ENCODE measurements around the gene FARSA. TPM values are rescaled to one million over a fixed set of nuclear protein-coding genes. Genes with fewer than 3 reads are reported as not detected.

FARSA gene
- total RNA-seq, 4 donors from 2014 or later: 40.7 to 68.8 (median 62.3) TPM

DNA sequence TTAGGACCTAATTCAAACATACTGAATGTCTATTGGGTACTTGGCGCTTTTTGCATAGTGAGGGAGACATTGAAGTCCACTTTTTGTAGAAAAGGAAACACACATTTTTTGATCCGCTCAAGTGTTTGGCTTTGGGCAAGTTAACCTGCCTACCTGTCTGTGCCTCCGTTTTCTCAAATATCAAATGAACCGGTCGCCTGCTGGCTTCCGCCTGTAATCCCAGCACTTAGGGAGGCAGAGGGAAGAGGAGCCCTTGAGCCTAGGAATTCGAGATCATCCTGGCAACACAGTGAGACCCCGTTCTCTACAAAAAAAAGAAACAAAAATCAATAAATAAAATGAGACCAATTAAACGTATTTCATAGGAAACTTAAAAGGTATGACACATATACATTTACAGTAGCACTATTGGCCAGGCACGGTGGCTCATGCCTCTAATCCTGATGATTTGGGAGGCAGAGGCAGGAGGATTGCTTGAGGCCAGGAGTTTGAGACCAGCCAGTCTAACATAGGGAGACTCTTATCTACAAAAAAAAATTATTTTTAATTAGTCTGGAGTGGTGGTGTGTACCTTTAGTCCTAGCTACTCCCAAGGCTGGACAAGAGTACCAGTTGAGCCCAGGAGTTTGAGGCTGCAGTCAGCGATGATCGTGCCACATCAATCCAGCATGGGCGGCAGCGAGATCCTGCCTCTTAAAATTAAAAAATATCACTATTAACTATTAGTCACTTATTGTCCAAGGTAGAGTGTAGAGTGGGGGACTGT, 13.4 kb upstream of the FARSA start:
- intact Hi-C loops (cut with DNase I; ENCODE audit: low total_unique reads) (loop anchor here (1.0 to 10.0 kb wide), 2 partner anchors 18 to 898 kb away; no protein-coding TSS in a partner anchor), in situ Hi-C loops (cut with MboI; ENCODE audit: low sequenced_read_pairs in 4 of 4) (no loop called here)
- Histone ChIP-seq H3K27ac (peak overlapping the region; percentile 96 to 99 (median 98)), H3K36me3 (peaks cover 0 to 69% of the 10 kb centered on the region in 2 donors), H3K9me3 (no peaks in the 10 kb centered on the region), H3K27me3 (no peaks in the 10 kb centered on the region), H3K4me3 (peak overlapping the region; percentile 65 to 94 (median 85)), H3K4me1 (peaks cover 30 to 34% of the 10 kb centered on the region in 2 donors)
- no peak for ATAC-seq
- DNase-seq: no peak
- TF ChIP-seq POLR2A (IDR thresholded peaks at IDR 0.05): no peak
- TF ChIP-seq, protein P1, sequence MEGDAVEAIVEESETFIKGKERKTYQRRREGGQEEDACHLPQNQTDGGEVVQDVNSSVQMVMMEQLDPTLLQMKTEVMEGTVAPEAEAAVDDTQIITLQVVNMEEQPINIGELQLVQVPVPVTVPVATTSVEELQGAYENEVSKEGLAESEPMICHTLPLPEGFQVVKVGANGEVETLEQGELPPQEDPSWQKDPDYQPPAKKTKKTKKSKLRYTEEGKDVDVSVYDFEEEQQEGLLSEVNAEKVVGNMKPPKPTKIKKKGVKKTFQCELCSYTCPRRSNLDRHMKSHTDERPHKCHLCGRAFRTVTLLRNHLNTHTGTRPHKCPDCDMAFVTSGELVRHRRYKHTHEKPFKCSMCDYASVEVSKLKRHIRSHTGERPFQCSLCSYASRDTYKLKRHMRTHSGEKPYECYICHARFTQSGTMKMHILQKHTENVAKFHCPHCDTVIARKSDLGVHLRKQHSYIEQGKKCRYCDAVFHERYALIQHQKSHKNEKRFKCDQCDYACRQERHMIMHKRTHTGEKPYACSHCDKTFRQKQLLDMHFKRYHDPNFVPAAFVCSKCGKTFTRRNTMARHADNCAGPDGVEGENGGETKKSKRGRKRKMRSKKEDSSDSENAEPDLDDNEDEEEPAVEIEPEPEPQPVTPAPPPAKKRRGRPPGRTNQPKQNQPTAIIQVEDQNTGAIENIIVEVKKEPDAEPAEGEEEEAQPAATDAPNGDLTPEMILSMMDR (IDR thresholded peaks at IDR 0.05 in 4 of 5, conservative IDR thresholded peaks at IDR 0.05 in 1 of 5): no peak

DNA sequence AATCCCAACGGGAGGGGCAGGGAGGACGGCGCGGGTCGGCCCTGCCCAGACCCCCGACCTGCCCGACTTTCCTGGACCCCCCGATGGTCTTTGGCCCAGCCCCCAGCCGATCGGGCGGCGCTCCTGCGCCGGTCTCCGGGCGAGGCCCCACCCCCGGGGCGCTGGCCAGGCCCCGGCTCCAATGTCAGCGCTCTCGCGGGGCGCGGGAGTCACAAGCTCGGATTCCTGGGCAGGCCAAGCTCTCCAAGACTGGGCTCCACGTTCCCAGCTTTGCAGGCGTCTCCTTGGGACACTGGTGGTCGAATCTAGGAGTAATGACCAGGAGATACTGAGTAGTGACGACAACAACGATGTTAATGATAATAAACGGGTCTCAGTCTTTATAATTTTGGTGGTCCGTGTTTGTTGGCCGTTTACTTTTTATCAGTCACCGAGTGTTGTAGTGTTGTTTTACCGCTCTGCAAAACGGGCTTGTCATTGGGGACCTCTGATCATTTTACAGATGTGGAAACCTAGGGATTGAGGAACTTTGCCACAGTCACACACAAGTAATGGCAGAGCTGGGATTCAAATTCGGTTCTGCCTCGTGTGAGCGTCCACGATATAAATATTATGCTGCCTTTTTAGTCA, 12.7 kb upstream of the FARSA start:
- TF ChIP-seq, protein P1 (IDR thresholded peaks at IDR 0.05 in 4 of 5, conservative IDR thresholded peaks at IDR 0.05 in 1 of 5): no peak
- no peak for TF ChIP-seq POLR2A (IDR thresholded peaks at IDR 0.05)
- Histone ChIP-seq H3K4me1 (peaks cover 30 to 34% of the 10 kb centered on the region in 2 donors), H3K27me3 (no peaks in the 10 kb centered on the region), H3K36me3 (peaks cover 0 to 74% of the 10 kb centered on the region in 2 donors), H3K27ac (peak overlapping the region; percentile 96 to 99 (median 98)), H3K9me3 (no peaks in the 10 kb centered on the region), H3K4me3 (peak overlapping the region; percentile 65 to 94 (median 85))
- in situ Hi-C loops (cut with MboI; ENCODE audit: low sequenced_read_pairs in 4 of 4): no loop called here
- intact Hi-C loops (cut with DNase I; ENCODE audit: low total_unique reads): loop anchor here (1.0 to 10.0 kb wide), 2 partner anchors 19 to 899 kb away; no protein-coding TSS in a partner anchor
- peak; percentile 86 to 87 for ATAC-seq
- DNase-seq: peak; percentile 77 to 87

- intact Hi-C loops (cut with DNase I; ENCODE audit: low total_unique reads) (loop anchor here (1.0 to 10.0 kb wide), 2 partner anchors 20 to 899 kb away; no protein-coding TSS in a partner anchor), in situ Hi-C loops (cut with MboI; ENCODE audit: low sequenced_read_pairs in 4 of 4) (no loop called here)
- Histone ChIP-seq H3K36me3 (peaks cover 0 to 74% of the 10 kb centered on the region in 2 donors), H3K9me3 (no peaks in the 10 kb centered on the region), H3K4me1 (peaks cover 30 to 35% of the 10 kb centered on the region in 2 donors), H3K27ac (peak within 1 kb of the TSS; percentile 96 to 99 (median 98)), H3K4me3 (peak within 1 kb of the TSS; percentile 65 to 94 (median 85)), H3K27me3 (no peaks in the 10 kb centered on the region)
- DNase-seq (peak; percentile 93 to 97), ATAC-seq (peak; percentile 90 to 92)
- TF ChIP-seq, protein P1 (IDR thresholded peaks at IDR 0.05 in 4 of 5, conservative IDR thresholded peaks at IDR 0.05 in 1 of 5): peak in 1 of 5 experiments; percentile 30
- peak; percentile 96 to 97 for TF ChIP-seq POLR2A (IDR thresholded peaks at IDR 0.05)
Observed at GRCh38 chr19:12945479-12946091, 12.1 kb upstream of the FARSA start, which contains the start of gene RAD23A. RAD23A (plus strand) TSS chr19:12945862; CDS start chr19:12945949, 87 bp downstream.

DNA sequence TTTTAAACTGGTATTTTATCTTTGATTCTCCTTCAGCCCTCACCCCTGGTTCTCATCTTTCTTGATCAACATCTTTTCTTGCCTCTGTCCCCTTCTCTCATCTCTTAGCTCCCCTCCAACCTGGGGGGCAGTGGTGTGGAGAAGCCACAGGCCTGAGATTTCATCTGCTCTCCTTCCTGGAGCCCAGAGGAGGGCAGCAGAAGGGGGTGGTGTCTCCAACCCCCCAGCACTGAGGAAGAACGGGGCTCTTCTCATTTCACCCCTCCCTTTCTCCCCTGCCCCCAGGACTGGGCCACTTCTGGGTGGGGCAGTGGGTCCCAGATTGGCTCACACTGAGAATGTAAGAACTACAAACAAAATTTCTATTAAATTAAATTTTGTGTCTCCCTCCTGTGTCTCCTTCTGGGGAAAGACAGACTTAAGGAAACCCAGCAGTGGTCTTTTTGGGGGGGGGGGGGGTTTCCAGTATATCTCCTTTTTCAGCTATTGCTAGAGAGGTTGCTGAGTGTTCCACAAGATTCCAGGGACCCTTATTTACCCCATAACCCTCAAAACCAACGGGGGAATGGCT, 10.7 kb upstream of the FARSA start:
- no peak for ATAC-seq
- in situ Hi-C loops (cut with MboI; ENCODE audit: low sequenced_read_pairs in 4 of 4): no loop called here
- TF ChIP-seq, protein P1 (IDR thresholded peaks at IDR 0.05 in 4 of 5, conservative IDR thresholded peaks at IDR 0.05 in 1 of 5): no peak
- no peak for TF ChIP-seq POLR2A (IDR thresholded peaks at IDR 0.05)

More for the DNA sequence above, 10.7 kb upstream of the FARSA start:
- no peaks in the 10 kb centered on the region for H3K9me3 ChIP-seq
- H3K27me3 ChIP-seq: no peaks in the 10 kb centered on the region
- no peak for DNase-seq
- H3K36me3 ChIP-seq: peaks cover 0 to 67% of the 10 kb centered on the region in 2 donors
- no peak overlapping the region for H3K4me3 ChIP-seq
- H3K27ac ChIP-seq: peak overlapping the region in 3 of 4 donors; percentile 96 to 99 (median 96)
- intact Hi-C loops (cut with DNase I; ENCODE audit: low total_unique reads): loop anchor here (10.0 kb wide), 1 partner anchor 901 kb away; no protein-coding TSS in a partner anchor
- peaks cover 34 to 38% of the 10 kb centered on the region in 2 donors for H3K4me1 ChIP-seq
